GM19035 (cell line): Measurements from ENCODE around the gene KRR1.

Experiments used
- ATAC-seq: cut with Tn5 transposase; IDR thresholded peaks from one replicate; pipeline ENCODE4 v1.9.1; 2021; ENCODE audit not compliant: unreplicated experiment

Gene KRR1

DNA sequence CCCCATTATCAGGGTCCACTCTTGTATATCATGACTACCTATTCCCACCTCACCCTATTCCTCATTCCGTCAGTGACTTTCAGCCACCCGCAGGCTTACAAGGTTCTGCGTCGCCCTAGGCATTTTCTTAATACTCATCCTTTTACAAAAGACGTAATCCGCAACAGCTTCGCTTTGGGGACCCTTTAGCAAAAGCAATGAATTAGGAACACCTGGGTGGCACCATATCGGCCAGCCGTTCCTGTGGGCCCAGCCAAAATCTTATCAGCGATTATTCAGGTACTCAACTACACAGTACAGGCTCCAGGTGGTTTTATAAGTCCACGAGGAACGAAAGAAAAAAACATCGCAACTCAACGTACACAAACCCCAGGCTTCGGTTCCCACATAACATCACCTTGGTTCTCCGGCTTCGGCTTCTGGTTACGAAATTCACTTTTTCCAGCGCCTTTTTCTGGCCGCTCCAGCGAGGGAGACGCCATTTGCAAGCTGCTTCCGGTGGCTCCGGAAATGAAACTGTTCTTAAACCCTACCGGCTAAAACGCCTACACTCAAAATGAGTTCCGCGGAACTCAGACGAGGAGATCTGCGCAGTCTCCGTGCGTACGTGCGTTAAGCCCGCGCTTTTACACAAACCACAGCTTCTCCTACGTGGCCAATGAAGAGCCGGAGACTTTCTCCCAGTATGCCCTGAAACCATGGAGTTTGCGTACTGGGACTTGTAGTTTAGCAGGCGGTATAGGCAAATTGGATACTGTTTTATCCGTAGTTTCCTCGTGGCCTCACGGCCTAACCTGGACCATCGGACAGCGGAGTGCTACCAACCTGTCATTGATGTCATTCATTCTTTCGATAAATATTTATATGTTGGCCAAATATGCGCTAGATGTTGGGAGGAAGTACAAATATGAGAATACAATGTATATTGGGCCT is at the start of gene KRR1:
KRR1 (minus strand) TSS at position 494 of the 933 bp plus-strand sequence; CDS start at position 482, 12 bp downstream.
- peak; percentile 96 for ATAC-seq

DNA sequence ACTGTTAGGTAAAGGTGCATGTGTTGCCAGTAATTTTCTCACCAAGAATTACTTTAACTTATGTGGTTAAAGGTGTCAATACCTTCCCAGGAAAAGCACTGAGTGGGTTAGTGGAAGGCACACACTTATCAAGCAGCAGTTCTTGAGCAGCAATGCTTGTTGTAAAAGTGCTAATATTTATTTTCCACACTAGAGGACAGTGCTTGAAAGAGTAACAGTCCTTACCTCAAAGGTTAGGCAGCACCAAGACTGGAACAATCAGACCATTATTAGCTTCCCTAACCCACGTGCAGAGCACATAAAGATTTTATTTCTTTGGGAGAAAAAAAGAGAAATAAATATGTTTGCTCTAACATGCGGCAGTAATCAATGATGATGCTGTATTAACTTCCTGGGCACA is 48.8 kb upstream of the KRR1 start:
- no peak for ATAC-seq

DNA sequence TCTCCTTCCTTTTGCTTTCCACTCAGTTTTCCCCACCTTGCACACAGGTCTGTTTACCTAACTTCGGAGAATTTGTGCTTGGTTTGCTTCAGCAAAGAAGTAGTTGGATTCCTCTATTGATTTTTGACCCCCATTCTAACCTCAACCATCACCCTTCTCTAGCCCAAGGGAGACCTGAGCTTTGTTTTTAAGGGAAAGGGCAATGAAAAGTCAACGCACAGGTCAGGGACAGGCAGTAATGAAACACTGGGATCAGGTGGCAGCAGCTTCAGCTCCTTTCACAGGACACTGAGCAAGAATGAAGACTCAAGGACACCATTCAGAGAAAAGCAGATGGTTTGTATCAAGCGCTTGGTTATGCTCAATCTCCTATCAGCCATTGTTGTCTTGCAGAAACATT is 46.9 kb upstream of the KRR1 start:
- no peak for ATAC-seq

DNA sequence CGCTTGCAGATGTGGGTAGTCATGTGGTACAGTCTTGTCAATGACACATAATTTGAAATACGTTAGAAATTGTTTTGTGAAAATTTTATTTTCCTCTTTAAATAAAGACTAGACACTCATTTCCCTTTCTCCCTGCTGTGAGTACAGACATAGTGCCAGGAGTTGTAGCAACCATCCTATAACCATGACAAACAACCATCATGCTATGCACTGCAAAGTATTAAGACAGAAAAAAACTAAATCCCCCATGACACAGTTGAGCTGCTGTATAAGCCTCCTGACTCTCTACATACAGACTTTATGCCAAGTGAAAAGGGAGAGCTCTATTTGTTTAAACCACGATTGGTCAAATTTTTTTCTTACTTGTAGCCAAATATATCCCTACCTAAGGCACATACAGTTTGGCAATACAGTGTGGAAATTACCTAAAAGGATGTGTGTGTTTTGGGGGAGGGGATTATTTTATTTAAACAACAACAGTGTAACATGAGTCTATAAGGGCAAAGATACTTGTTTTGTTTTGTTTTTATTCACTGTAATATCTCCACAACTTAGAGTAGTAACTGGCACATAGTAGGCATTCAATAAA is 45.0 kb upstream of the KRR1 start:
- no peak for ATAC-seq

DNA sequence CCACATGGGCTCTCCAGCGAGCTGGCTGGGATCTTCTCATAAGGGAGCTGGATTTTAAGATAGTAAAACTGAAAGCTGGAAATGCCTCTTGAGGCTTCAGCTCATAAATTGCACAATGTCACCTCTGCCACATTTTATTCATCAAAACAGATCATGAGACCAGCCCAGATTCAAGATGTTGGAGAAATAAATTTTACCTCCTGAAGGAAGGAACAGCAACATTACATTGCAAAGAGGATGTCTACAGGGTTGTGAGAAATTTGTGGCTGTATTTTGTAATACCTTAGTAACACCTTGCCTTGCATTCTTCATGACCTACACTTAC is 43.1 kb upstream of the KRR1 start:
- no peak for ATAC-seq

DNA sequence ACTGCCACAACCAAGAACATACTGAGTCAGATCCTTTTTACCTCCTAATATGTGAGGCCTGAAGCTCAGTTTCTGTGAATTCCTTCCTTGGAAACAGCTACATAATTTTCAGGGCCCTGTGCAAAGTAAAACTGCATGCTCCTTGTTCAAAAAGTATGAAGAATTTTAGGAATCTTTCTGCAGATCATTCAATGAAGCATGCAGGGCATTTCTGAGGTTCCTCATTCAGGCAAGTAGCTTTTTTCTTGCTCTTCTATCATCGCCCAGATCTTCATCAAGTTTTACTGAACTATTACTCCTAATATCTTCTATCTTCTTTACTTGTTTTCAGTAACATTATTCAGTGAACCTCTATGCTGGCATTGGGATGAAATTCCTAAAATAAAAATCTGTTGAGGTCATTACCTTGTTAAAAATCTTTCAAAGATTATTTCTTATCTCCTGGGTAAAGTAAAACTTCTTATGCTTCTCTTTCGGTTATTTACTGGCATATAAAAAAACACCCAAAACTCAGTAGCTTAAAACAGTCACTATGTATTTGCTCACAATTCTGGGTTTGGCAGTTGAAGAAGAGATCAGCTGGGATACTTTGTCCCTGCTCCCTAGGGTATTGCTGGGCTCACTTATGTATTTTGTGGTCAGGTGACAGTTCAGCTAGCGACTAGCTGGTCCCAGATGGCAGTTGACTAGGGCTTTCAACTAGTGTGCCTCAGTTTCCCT is 42.6 kb upstream of the KRR1 start:
- ATAC-seq, result no peak

DNA sequence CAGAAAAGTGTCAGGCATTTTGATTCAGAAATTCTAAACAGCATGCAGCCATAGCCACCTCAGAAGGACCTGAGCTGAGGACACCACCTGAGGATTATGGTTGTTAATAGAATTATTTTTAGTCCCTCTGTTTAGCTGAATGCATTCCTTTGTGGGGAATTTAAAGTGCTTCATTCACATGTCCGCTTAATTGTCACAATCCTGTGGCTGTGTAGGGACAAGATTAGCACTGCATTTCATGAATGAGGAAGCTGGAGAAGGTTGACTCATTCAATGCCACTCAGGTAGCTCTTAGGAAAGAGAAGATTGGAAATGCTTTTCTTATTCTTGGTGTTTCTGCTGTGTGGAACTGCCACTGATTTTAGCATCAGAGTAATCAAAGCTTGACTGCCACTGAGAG is 42.0 kb upstream of the KRR1 start:
- no peak for ATAC-seq

DNA sequence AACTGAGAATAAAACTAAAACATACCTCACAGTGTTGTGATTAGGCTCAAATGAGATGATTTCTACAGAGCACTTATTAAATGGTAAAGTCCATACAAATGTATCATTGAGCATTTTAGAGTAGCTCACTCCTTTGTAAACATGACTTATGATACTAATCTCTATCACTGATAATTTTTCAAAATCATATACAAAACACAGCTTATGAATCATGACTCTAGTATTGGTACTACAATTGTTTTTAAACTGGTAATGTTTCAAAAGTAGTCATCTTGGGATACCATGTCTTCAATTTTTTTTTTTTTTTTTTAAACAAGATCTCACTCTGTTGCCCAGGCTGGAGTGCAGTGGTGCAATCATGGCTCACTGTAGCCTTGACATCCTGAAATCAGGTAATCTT is 40.1 kb upstream of the KRR1 start:
- ATAC-seq, result no peak

DNA sequence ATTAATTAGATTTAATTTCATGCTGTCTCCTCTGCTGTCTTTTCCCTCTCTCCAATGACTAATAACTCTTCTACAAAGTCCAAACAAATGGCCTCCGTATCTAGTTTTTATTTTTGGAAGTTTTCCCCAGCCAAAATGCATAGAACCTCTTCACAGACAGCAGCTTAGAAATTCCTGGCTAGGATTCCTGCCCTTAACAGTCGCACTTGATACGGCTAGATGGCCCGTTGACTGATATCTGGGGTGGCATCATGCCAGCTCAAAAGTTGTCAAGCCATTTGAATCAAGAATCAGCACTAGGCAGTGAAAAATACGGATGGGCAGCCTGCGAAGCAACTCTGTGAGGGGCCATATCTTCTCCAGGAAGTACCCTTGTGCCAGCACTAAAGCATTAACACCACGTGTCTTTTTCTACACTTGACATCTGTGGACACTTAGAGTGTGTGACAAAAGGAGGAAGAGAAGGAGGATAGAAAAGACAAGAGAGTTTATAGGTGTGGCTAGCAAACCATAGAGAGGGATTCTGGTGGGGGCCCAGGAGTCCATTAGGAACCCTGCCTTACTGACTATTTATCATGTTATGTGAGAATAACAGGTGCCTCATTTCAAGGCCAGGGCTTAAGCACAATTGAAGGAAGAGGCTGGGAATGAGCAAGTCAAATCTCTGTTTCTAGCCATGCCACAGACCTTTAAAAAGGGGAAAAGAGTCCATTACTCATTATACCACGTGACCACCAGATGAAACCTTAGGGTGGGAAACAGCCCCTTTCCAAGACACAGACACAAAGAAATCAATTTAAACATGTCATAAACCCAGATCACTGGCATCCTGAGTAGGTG is 39.2 kb upstream of the KRR1 start:
- no peak for ATAC-seq

DNA sequence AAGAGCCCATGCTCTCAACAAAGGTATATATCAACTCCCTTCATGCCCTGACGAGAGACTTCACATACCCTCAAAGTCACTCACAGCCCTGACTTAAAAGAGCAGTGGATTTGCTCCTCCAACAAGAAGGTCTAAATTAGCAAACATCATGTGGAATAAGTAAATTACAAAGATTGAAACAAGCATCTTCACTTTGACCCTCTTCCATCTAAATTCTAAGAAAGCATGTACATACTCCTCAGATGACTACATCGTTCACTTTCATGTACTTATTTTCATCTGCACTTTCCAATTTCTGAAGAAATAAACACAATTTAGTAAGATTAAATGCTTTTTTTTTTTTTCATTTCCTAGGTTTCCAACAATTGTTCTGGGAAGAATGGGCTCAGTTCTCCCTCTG is 38.6 kb upstream of the KRR1 start:
- ATAC-seq, result no peak

DNA sequence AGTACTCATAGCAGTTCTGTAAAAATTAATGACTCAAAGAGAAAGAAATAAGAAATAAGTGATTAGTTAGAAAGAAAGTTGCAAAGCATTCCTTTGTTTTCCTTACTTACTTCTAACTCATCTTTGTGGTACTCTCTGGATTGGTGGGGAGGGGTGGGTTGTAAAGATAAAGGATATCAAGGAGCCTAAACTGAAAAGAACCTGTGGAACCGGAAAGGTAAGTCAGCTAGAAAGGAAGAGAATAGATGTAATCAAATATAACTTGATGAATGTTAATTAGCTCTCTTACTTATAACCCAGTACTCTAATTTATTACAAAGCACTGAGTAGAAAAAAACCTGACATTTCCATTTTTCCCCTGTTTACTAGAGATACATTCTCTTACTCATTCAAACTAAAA is 37.5 kb upstream of the KRR1 start:
- ATAC-seq, result no peak

DNA sequence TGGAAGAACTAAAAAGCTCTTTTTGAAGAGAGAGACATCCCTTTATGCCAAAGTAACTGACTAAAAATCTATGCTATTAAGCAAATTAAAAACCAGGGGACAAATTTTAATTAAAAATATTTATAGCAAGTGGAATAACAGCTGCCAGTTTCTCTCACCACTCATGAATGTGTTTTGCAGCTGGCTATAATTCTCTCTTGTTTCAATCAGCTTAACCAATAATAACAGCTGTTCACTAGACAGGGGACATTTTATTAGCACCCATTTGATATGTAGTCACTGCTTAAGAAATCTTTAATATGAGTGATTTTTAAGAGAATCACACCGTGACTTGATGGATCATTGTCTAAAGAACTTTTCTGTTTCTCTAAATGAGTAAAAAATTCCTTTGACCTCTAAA is 34.2 kb upstream of the KRR1 start:
- ATAC-seq, result no peak

DNA sequence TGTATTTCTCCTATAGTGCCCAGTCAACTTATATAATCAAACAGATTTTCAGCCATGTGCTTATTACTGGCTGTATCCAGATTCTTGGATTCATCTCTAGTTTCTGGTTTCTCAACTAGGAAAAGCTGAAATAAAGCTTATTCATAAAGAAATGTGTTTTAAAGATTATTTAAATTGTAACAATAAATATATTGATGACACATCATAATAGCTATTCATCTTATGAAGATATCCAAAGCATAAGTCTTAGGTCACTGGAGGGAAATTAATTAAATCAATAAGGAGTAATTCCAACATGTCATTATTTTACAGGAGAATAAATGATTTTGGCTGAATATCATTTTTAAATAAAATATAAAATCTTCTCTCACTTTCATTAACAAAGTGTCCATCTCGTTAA is 32.1 kb upstream of the KRR1 start:
- no peak for ATAC-seq

DNA sequence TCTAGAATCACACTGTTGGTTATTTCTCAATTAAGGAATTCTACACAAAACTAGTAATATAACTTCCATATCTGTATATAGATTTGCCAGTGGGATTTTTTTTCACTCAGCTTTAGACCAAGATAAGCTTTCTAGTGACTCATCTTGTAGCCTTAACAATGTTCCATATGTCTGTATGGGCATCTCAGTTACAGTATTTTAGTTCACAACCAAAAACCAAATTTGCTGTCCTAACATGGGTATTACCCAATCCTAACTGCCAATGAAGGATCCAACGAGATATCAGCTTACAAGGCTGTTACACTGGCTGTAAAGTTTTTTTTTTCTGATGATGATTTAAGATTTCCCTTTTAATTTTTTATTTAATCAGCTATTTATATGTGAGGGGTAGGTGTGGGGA is 31.5 kb upstream of the KRR1 start:
- no peak for ATAC-seq

DNA sequence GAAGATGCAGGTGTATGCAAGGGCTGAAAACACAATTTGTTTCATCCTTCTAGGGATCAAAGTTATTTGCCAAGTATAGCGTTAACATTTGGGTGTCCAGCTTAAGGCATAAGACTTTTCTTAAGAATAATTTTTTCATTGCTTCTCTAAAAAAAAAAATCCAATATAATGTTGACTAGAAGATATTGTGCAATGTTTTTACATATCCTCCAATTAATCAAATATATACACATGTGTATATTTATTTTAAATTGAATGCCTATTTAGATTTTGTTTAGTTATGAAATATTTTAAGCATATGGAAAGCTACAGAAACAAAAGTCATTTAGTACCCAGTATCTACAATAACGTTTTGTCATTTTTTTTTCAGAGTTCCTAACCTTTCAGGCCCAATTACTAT is 28.5 kb upstream of the KRR1 start:
- no peak for ATAC-seq

DNA sequence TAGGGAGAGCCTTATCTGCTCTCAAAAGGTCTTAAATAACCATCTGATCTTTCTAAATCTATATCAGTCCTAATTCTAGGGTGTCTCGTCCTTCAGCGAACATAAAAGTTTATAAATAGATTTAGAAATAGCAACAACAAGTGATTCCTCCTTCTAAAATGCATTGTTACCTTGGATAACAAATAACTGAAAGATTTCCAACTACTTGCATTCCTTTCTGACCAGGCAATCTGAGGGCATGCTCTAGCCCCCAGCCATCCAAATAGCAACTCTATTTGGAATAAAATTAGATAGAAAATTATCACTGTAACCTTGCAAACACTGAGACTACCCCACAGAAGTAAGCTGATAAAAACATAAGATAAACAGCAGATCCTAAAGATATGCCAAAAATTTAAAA is 21.8 kb upstream of the KRR1 start:
- no peak for ATAC-seq

DNA sequence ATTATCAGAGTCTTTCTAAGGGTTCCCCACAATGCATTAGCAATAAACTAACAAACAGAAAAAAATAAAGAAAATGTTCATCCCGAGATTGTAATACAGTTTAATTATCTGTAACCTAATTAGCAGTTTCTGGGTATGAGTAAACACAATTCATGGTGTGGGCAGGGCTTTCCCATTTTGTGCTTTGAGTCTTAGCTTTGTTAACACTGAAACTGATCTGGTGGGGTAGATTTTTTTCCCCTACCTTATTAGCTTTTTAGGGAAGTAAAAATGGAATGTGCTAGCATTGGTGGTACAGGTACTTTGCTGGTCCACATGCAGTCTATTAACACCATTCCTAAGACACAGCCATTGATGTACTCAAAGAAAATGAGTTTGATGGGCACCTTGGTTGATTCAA is 18.4 kb upstream of the KRR1 start:
- ATAC-seq, result no peak

DNA sequence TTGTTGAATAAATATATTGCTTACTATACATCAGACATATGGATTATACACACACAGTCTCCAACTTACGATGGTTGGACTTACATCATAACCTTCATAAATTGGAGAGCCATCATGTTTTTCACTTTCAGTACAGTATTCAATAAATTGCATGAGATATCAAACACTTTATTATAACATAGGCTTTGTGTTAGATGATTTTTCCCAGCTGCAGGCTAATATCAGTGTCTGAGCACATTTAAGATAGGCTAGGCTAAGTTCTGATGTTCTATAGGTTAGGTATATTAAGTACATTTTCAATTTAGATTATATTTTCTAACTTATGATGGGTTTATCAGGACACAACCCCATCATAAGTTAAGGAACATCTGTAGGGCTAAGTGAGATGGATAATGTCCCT is 17.9 kb upstream of the KRR1 start:
- no peak for ATAC-seq

DNA sequence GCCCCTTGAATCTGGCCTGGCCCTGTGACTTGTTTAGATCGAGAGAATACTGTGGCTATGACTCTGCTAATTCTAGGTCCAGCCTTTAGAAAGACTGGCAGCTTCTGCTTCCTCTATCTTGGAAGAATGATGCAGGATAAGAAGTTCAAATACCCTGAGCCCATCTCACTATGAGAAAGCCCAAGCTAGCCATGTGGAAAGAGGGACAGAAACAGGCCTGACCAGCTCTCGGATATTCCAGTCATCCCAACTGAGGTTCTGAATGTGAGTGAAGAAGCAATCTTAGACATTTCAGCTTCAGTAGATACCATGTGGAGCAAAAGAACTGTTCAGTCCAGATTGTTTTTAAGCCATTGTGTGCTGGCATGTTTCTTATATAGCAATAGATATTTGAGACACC is 17.3 kb upstream of the KRR1 start:
- no peak for ATAC-seq

DNA sequence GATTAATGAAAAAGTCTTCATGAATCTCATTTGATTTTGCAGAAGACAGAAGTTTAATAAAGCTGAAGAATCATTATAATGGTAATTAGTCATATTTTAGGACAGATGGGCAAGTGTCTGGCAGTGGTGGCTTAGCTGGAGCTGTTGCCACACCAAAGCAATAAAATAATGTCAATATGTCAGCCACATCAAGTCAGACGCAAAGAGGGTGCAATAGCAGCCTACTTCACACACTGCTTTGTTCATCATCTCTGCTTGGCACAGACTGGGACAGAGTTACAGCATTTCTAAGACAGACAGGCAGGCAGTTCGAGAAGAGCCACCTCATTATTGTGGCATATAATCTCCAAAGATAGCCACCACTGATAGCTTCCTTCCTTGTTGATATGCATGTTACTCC is 16.9 kb upstream of the KRR1 start:
- ATAC-seq, result no peak
